Neural progenitor cell (in vitro differentiated cells): Measurements from ENCODE around the gene PDE3A. TPM values are rescaled to one million over a fixed set of nuclear protein-coding genes. Genes with fewer than 3 reads are reported as not detected.

Experiments used
- DNase-seq: peaks from one replicate; pipeline ENCODE4 v3.0.0-alpha.2; 2016; ENCODE audit warnings: low spot score
- H2AFZ ChIP-seq: fragments of 200-600 bp; sonication (generic); replicated peaks from 2 replicates; pipeline ENCODE4 v1.6.1; 2016; ENCODE audit warnings: antibody characterized with exemption
- H3F3A ChIP-seq: fragments of 200-600 bp; sonication (generic); 2 replicates; pipeline ENCODE4 v1.6.1; 2016; ENCODE audit warnings: antibody characterized with exemption, low read depth
- H3K27ac ChIP-seq: fragments of 200-600 bp; sonication (generic); 2 replicates; pipeline ENCODE4 v1.5.1; 2016; ENCODE audit warnings: mild to moderate bottlenecking
- H3K27me3 ChIP-seq: fragments of 200-600 bp; sonication (generic); 2 replicates; pipeline ENCODE4 v1.6.1; 2016; ENCODE audit warnings: mild to moderate bottlenecking, moderate library complexity
- H3K36me3 ChIP-seq: fragments of 200-600 bp; sonication (generic); 2 replicates; pipeline ENCODE4 v1.5.1; 2016
- H3K4me1 ChIP-seq: fragments of 200-600 bp; sonication (generic); 2 replicates; pipeline ENCODE4 v1.6.1; 2016; ENCODE audit warnings: mixed run types
- H3K4me2 ChIP-seq: fragments of 200-600 bp; sonication (generic); 2 replicates; pipeline ENCODE4 v1.6.1; 2016
- H3K4me3 ChIP-seq: fragments of 200-600 bp; sonication (generic); 2 replicates; pipeline ENCODE4 v1.5.1; 2016
- H3K79me2 ChIP-seq: fragments of 200-600 bp; sonication (generic); 2 replicates; pipeline ENCODE4 v1.6.1; 2016; ENCODE audit warnings: low read depth
- H3K9ac ChIP-seq: fragments of 200-600 bp; sonication (generic); 2 replicates; pipeline ENCODE4 v1.6.1; 2016
- H3K9me3 ChIP-seq: fragments of 200-600 bp; sonication (generic); 2 replicates; pipeline ENCODE4 v1.5.1; 2016; ENCODE audit warnings: low read depth
- H4K20me1 ChIP-seq: fragments of 200-600 bp; sonication (generic); 2 replicates; pipeline ENCODE4 v1.6.1; 2016; ENCODE audit warnings: low read depth
- H3K27ac Mint-ChIP-seq: 3 replicates; pipeline ENCODE4 v1.8.0; 2021; ENCODE audit warnings: mixed read lengths
- H3K27me3 Mint-ChIP-seq: 2 replicates; pipeline ENCODE4 v1.8.0; 2022; ENCODE audit warnings: low read depth, mild to moderate bottlenecking, inconsistent platforms, moderate library complexity, mixed read lengths; ENCODE audit not compliant: insufficient read depth
- H3K36me3 Mint-ChIP-seq: 3 replicates; pipeline ENCODE4 v1.8.0; 2021; ENCODE audit warnings: mixed read lengths
- H3K4me1 Mint-ChIP-seq: 3 replicates; pipeline ENCODE4 v1.8.0; 2021; ENCODE audit warnings: mixed read lengths
- H3K4me3 Mint-ChIP-seq: 3 replicates; pipeline ENCODE4 v1.8.0; 2021; ENCODE audit warnings: mild to moderate bottlenecking, moderate library complexity, mixed read lengths
- H3K9me3 Mint-ChIP-seq: 3 replicates; pipeline ENCODE4 v1.8.0; 2020; ENCODE audit warnings: mixed read lengths
- CTCF ChIP-seq: fragments of 200-600 bp; sonication (generic); IDR thresholded peaks from 2 replicates; pipeline ENCODE4 v1.5.1; 2017; ENCODE audit warnings: antibody characterized with exemption, mild to moderate bottlenecking
- EZH2 ChIP-seq: fragments of 200-600 bp; sonication (generic); IDR thresholded peaks from 2 replicates; pipeline ENCODE4 v1.6.1; 2017; ENCODE audit warnings: antibody characterized with exemption, mild to moderate bottlenecking, moderate library complexity
- EZH2phosphoT487 ChIP-seq: fragments of 200-600 bp; sonication (generic); IDR thresholded peaks from 2 replicates; pipeline ENCODE4 v1.6.1; 2017; ENCODE audit warnings: antibody characterized with exemption
- total RNA-seq: library from RNA; depleted of rRNA; stranded (reverse); fragments of >200 nt; gene quantifications from 2 replicates; pipeline ENCODE4 v1.2.3, GENCODE V29; 2015; ENCODE audit warnings: low replicate concordance

The PDE3A gene
- total RNA-seq, 1 donor from 2014 or later: 0.47 TPM

- no peaks in the 10 kb centered on the region for H3K9me3 ChIP-seq
- Mint-ChIP-seq H3K27ac (no peak overlapping the region), H3K36me3 (no peaks in the 10 kb centered on the region), H3K4me1 (peaks cover 3% of the 10 kb centered on the region), H3K9me3 (no peaks in the 10 kb centered on the region), H3K4me3 (no peak overlapping the region), H3K27me3 (no peaks in the 10 kb centered on the region)
- H2AFZ ChIP-seq: no peak overlapping the region
- no peak overlapping the region for H3K27ac ChIP-seq
- no peaks in the 10 kb centered on the region for H3K79me2 ChIP-seq
- no peaks in the 10 kb centered on the region for H3K4me1 ChIP-seq
- no peak for DNase-seq
- H3K9ac ChIP-seq: no peak overlapping the region
- no peaks in the 10 kb centered on the region for H4K20me1 ChIP-seq
- no peak overlapping the region for H3K4me2 ChIP-seq
- no peak overlapping the region for H3K4me3 ChIP-seq
- TF ChIP-seq CTCF (no peak), EZH2 (no peak), EZH2phosphoT487 (no peak)
- no peaks in the 10 kb centered on the region for H3F3A ChIP-seq
- no peaks in the 10 kb centered on the region for H3K27me3 ChIP-seq
- no peaks in the 10 kb centered on the region for H3K36me3 ChIP-seq
Measured at GRCh38 chr12:20494851-20495250, 126.5 kb downstream of the PDE3A start.

- Mint-ChIP-seq H3K36me3 (no peaks in the 10 kb centered on the region), H3K27ac (no peak overlapping the region), H3K27me3 (no peaks in the 10 kb centered on the region), H3K4me1 (peaks cover 3% of the 10 kb centered on the region), H3K9me3 (no peaks in the 10 kb centered on the region), H3K4me3 (no peak overlapping the region)
- no peak for TF ChIP-seq CTCF
- TF ChIP-seq EZH2phosphoT487: no peak
- TF ChIP-seq EZH2: no peak
- no peak for DNase-seq
- H3K4me3 ChIP-seq: no peak overlapping the region
- H3K79me2 ChIP-seq: no peaks in the 10 kb centered on the region
- no peaks in the 10 kb centered on the region for H3K4me1 ChIP-seq
- H2AFZ ChIP-seq: no peak overlapping the region
- H3K4me2 ChIP-seq: no peak overlapping the region
- H4K20me1 ChIP-seq: no peaks in the 10 kb centered on the region
- no peaks in the 10 kb centered on the region for H3K27me3 ChIP-seq
- no peaks in the 10 kb centered on the region for H3F3A ChIP-seq
- H3K36me3 ChIP-seq: no peaks in the 10 kb centered on the region
- no peak overlapping the region for H3K27ac ChIP-seq
- no peak overlapping the region for H3K9ac ChIP-seq
- no peaks in the 10 kb centered on the region for H3K9me3 ChIP-seq
Measured at GRCh38 chr12:20495997-20496396, 127.7 kb downstream of the PDE3A start.

GRCh38 chr12:20497707-20498106 lies 129.4 kb downstream of the PDE3A start:
- Histone ChIP-seq H3K9ac (no peak overlapping the region), H3K27me3 (no peaks in the 10 kb centered on the region), H3K27ac (no peak overlapping the region), H3K79me2 (no peaks in the 10 kb centered on the region), H3K9me3 (no peaks in the 10 kb centered on the region), H4K20me1 (no peaks in the 10 kb centered on the region), H3K36me3 (no peaks in the 10 kb centered on the region), H2AFZ (no peak overlapping the region), H3F3A (no peaks in the 10 kb centered on the region), H3K4me1 (no peaks in the 10 kb centered on the region), H3K4me3 (no peak overlapping the region), H3K4me2 (no peak overlapping the region)
- Mint-ChIP-seq H3K27me3 (no peaks in the 10 kb centered on the region), H3K4me1 (no peaks in the 10 kb centered on the region), H3K4me3 (no peak overlapping the region), H3K27ac (no peak overlapping the region), H3K36me3 (no peaks in the 10 kb centered on the region), H3K9me3 (no peaks in the 10 kb centered on the region)
- DNase-seq: no peak
- TF ChIP-seq EZH2phosphoT487 (no peak), EZH2 (no peak), CTCF (no peak)
